Hematopoietic multipotent progenitor cell (in vitro differentiated cells): ENCODE measurements around the gene SCAI. TPM values are rescaled to one million over a fixed set of nuclear protein-coding genes. Genes with fewer than 3 reads are reported as not detected.
A peak's percentile ranks its signal among the peaks of the same experiment; 100 is the strongest.
"Not testable (repeated sequence)": the region's sequence is repeated elsewhere in the genome, so short reads cannot be mapped to it uniquely, and the experiment has no call there.

Experiments
- DNase-seq, 3 donors: peaks; one replicate each; pipeline ENCODE4 v3.0.0-alpha.2; 2011 to 2015; ENCODE audit warnings: low read depth in 2 of 3, low spot score in 2 of 3
- total RNA-seq: library from RNA; depleted of rRNA; stranded (reverse); fragments of >200 nt; gene quantifications from one replicate; pipeline ENCODE4 v1.2.3, GENCODE V29; 2012

The SCAI gene
- total RNA-seq, result 25.6 TPM

- peak; percentile 90 to 99 (median 99) for DNase-seq
Observed at GRCh38 chr9:125143377-125144090, at the start of gene SCAI. Gene SCAI, minus strand, starts transcription at chr9:125143528. Its CDS starts 91 bp downstream, at chr9:125143437.

- peak in 1 of 3 donors; percentile 18 for DNase-seq
Observed at GRCh38 chr9:125190361-125190801, 47.1 kb upstream of the SCAI start.

- peak; percentile 96 to 98 (median 98) for DNase-seq
Observed at GRCh38 chr9:125189361-125190289, 46.3 kb upstream of the SCAI start, which contains the start of gene PPP6C. Gene PPP6C, minus strand, starts transcription at chr9:125189803. Its CDS starts 85 bp downstream, at chr9:125189718.

- peak in 2 of 3 donors; percentile 35 to 43 for DNase-seq
Observed at GRCh38 chr9:125189011-125189360, 45.7 kb upstream of the SCAI start.

- DNase-seq, result no peak
Observed at GRCh38 chr9:125183561-125183960, 40.2 kb upstream of the SCAI start.

- DNase-seq, result no peak
Observed at GRCh38 chr9:125183054-125183453, 39.7 kb upstream of the SCAI start.

GRCh38 chr9:125181756-125182155, 38.4 kb upstream of the SCAI start:
- DNase-seq, result not testable (repeated sequence)

- DNase-seq, result no peak
Observed at GRCh38 chr9:125180876-125181275, 37.5 kb upstream of the SCAI start.

- DNase-seq, result not testable (repeated sequence)
Observed at GRCh38 chr9:125179776-125180175, 36.4 kb upstream of the SCAI start.

- no peak for DNase-seq
Observed at GRCh38 chr9:125177888-125178287, 34.6 kb upstream of the SCAI start.

GRCh38 chr9:125176636-125177035, 33.3 kb upstream of the SCAI start:
- DNase-seq, result no peak

GRCh38 chr9:125172031-125172755, 28.9 kb upstream of the SCAI start:
- peak in 2 of 3 donors; percentile 30 to 62 for DNase-seq

GRCh38 chr9:125169895-125170294, 26.6 kb upstream of the SCAI start:
- DNase-seq, result no peak

- no peak for DNase-seq
Observed at GRCh38 chr9:125166762-125167161, 23.4 kb upstream of the SCAI start.

- DNase-seq, result not testable (repeated sequence)
Observed at GRCh38 chr9:125162891-125163290, 19.6 kb upstream of the SCAI start.

- no peak for DNase-seq
Observed at GRCh38 chr9:125161284-125161918, 18.1 kb upstream of the SCAI start.

- no peak for DNase-seq
Observed at GRCh38 chr9:125160750-125161149, 17.4 kb upstream of the SCAI start.

GRCh38 chr9:125156551-125156950, 13.2 kb upstream of the SCAI start:
- no peak for DNase-seq

GRCh38 chr9:125153712-125154367, 10.5 kb upstream of the SCAI start:
- DNase-seq, result no peak

GRCh38 chr9:125151730-125152129, 8.4 kb upstream of the SCAI start:
- DNase-seq, result no peak
